ENCODE results near the gene CCBE1. TPM values are rescaled to one million over a fixed set of nuclear protein-coding genes. Genes with fewer than 3 reads are reported as not detected.
"Not testable (repeated sequence)": the region's sequence is repeated elsewhere in the genome, so short reads cannot be mapped to it uniquely, and the experiment has no call there.

The CCBE1 gene
- total RNA-seq, 1 donor from 2014 or later, result 0.67 TPM

DNA sequence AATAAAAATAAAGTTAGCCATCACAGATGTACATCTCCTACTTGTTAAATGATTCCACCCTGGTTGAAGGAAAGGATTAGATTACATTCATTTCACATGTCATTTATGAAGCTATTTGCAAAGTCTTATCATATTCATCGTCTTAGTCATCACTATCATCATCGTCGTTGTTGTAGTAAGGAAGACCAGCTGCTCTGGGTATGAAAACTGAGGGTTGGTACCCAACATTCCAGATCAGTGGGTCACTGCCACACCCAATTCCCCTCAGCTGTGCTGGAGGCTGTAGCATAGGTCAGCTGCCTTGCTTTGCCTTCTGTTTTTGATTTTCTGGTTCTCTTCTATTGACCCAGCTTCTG is 20.9 kb upstream of the CCBE1 start:
- DNase-seq (ENCODE audit: low spot score), result no peak
- no peak for ATAC-seq
- intact Hi-C loops (cut with DNase I), result no loop called here

DNA sequence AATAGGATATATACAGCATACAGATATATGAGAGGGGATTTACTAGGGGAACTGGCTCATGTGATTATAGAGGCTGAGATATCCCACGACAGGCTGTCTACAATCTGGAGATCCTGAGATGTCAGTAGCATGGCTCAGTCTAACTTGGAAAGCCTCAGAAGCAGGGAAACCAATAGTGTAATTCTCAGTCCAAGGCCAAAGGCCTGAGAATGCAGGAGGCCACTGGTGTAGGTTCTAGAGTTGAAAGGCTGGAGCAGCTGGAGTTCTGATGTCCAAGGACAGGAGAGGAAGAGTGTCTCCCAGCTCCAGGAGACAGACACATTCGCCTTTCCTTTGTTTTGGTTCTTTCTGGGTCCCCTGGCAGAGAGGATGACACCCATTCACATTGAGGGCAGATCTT is 20.1 kb upstream of the CCBE1 start:
- intact Hi-C loops (cut with DNase I), result no loop called here
- DNase-seq (ENCODE audit: low spot score), result no peak
- no peak for ATAC-seq

DNA sequence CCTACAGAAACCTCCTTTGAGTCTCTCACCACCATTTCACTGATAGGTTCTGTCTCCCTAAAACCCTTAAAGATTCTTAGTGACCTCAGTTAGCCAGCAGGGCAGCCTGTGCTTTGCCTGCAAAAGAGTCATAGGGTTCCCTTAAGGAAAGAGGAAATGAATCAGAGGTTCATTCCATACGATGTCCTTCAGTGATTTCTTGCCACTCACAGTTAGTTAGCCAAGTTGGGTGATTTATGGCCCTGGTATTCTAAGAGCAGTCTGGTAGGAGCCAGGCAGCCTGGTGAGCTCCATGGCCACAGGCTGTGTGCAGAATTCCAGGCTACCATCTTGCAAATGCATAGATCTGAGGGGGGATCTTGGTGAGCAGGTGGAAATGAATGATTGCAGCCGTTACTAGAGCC is 18.7 kb upstream of the CCBE1 start:
- intact Hi-C loops (cut with DNase I), result no loop called here

DNA sequence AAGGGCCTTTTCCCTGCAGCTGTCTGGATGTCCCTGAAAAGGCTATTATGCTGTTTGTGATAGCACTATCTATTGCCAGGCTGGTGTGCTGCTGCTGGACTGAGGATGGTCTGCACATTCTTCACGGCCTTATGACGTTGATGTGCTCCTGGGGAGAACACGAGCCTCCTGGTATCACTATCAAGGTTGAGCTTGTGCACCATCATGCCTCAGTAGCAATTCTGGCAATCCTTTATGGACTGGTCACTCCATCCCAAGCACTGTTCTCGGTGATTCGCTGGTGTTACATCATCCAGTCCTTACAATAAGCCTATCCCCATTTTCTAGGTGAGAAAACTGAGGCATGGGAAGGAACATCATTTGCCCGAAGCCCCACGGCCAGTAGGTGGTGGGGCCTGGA is 18.2 kb upstream of the CCBE1 start:
- intact Hi-C loops (cut with DNase I), result no loop called here
- ATAC-seq (no peak), DNase-seq (ENCODE audit: low spot score) (no peak)

More for the DNA sequence above, 18.7 kb upstream of the CCBE1 start:
- ATAC-seq, result no peak
- no peak for DNase-seq (ENCODE audit: low spot score)

DNA sequence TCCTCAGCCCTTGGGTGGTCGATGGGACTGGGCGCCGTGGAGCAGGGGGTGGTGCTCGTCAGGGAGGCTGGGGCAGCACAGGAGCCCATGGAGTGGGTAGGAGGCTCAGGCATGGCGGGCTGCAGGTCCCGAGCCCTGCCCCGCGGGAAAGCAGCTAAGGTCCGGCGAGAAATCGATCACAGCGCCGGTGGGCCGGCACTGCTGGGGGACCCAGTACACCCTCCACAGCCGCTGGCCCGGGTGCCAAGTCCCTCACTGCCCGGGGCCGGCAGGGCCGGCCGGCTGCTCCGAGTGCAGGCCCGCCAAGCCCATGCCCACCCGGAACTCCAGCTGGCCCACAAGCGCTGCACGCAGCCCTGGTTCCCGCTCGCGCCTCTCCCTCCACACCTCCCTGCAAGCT is 16.9 kb upstream of the CCBE1 start:
- intact Hi-C loops (cut with DNase I); DNase-seq (ENCODE audit: low spot score); ATAC-seq: not testable (repeated sequence)

DNA sequence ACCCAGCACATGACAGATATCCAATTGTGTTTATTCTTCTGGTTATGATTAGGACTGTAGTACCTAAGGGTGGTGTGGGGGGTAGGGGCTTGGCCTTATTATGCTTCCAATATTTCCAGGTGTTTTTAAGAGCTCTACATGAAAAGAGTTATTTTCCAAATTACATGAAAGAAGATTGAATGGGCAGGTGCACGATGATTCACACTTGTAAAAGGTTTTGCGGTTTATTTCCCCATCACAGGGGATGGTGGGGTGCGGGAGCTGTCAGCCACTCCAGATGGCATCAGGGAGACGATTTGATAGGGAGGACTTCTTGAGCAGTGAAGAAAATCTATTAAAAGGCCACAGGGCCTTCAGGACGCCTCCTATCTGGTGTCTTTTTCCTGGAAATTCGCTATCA is 15.1 kb upstream of the CCBE1 start:
- DNase-seq (ENCODE audit: low spot score) (no peak), ATAC-seq (no peak)
- intact Hi-C loops (cut with DNase I), result no loop called here

DNA sequence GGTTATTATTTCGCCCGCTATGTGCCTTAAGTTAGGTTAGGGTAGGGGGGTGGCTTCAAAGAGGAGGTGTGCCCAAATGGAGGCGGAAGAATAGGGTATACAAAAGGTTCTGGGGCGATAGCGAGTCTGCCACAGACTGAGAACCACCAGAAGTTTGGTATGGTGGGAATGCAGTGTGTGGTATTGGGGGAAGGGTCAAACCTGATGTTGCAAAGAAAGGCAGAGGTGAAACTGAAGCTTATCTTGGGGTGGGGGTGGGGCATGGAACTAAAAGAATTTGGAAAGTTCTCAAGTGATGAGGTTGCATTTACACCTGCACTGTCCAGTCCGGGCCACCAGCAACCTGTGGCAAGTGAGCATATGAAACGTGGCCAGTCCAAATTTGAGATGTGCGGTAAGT is 11.8 kb upstream of the CCBE1 start:
- DNase-seq (ENCODE audit: low spot score), result no peak
- intact Hi-C loops (cut with DNase I), result no loop called here
- ATAC-seq, result no peak

DNA sequence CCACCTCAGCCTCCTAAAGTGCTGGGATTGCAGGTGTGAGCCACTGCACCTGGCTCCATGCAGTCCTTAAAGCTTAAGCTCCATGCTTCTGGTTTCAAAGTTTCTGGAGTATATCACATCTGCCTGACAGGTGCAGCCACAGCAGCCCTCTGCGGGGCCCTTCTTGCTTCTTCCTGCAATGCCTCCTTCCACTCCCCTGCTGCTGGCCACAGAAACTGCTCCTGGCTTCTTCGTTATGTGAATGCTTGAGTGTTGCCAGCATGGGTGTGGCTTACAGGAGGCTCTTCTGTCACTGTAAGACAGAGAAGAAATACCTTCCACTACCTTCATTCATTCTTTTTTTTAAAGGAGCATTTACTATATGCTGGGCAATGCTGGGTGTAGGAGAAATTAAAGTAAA is 10.1 kb upstream of the CCBE1 start:
- DNase-seq (ENCODE audit: low spot score) (no peak), ATAC-seq (no peak)
- intact Hi-C loops (cut with DNase I), result no loop called here

DNA sequence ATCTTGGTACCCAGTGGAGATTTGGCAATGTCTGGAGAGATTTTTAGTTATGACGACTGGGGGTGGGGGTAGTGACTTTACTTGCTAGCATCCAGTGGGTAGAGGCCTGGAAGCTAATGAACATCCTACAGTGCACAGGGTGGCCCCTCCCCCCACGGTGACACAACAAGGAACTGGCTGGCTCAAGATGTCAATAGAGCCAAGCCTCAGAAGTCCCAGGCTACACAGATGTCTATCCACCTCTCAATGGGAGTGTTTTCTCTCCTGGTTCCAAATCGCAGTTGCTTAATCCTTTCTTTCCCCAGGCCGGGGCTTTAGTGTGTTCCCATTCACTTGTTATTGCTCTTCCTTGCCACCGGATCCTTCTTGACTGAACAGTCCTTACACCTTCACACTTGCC is 9.3 kb upstream of the CCBE1 start:
- DNase-seq (ENCODE audit: low spot score), result no peak
- ATAC-seq, result no peak
- intact Hi-C loops (cut with DNase I), result no loop called here

DNA sequence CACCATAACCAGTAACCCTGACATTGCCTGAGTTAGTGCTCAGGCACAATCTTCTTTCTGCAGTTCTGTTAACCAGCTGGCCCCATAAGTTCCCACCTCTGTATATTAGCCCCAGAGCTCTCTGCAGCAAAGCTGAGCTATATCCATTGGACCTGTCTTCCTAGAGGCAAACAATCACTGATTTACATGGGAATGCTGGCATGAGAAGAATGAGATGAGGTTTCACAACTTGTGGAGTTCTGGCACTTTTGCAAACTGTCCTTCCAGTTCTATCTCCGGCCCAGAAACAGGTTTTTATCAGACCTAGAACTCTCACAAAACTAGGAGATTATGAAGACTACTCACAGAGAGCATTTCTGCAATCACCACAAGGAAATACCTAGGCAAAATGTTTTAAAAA is 7.9 kb upstream of the CCBE1 start:
- intact Hi-C loops (cut with DNase I), result no loop called here
- ATAC-seq (no peak), DNase-seq (ENCODE audit: low spot score) (no peak)

DNA sequence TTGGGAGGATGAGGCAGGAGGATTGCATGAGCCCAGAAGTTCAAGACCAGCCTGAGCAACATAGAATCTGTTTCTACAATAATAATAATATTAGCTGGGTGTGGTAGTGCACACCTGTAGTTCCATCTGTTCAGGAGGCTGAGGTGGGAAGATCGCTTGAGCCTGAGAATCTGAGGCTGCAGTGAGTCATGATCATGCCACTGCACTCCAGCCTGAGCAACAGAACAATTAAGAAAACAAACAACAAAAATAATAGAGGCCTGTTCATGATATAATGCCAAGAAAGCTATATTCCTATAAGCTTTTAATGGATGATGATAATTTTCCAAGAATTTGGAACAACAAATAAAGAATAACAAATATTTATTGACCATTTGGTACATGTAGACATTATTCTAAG is 6.9 kb upstream of the CCBE1 start:
- intact Hi-C loops (cut with DNase I), result no loop called here
- ATAC-seq, result no peak
- DNase-seq (ENCODE audit: low spot score), result no peak

DNA sequence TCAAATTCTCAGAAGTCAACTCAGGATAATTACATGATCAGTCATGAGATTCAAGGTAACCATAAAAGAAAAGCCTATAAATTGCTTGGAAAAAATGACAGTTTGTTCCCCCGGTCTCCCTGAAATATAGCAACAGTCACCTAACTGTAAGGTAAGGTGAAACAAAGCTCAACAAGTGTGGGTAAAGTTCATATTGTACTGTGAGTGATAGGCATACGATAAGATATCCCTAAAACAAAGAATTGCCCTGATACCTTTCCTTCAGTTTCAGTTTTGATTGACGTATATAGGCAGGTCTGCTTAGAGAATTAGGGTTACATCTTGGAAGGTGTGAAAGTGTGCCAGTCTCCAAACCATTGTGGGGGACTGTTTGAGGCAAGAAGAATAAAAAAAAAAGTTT is 4.0 kb upstream of the CCBE1 start:
- no peak for ATAC-seq
- no peak for DNase-seq (ENCODE audit: low spot score)
- intact Hi-C loops (cut with DNase I), result no loop called here

DNA sequence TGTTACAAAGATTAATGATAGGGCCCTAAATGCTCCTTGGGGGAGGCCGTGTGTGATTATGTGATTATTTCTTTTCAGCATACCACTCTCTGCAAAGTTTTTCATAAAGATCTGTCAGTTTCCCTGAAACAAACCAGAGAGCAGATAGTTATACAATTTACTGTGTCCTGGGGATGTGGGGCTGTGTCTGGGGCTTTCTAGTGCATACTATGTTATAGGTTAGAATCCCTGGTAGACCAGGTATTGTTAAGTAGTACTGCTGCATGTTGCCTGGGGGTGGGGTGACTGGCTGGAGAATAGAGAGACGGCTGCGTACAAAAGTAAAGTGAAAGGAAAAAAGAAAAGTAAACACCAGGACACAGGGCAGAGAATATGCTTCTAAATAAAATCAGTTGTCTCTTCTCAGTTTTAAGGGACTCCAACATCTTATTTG is 3.3 kb upstream of the CCBE1 start:
- DNase-seq (ENCODE audit: low spot score) (no peak), ATAC-seq (no peak)
- intact Hi-C loops (cut with DNase I), result no loop called here

DNA sequence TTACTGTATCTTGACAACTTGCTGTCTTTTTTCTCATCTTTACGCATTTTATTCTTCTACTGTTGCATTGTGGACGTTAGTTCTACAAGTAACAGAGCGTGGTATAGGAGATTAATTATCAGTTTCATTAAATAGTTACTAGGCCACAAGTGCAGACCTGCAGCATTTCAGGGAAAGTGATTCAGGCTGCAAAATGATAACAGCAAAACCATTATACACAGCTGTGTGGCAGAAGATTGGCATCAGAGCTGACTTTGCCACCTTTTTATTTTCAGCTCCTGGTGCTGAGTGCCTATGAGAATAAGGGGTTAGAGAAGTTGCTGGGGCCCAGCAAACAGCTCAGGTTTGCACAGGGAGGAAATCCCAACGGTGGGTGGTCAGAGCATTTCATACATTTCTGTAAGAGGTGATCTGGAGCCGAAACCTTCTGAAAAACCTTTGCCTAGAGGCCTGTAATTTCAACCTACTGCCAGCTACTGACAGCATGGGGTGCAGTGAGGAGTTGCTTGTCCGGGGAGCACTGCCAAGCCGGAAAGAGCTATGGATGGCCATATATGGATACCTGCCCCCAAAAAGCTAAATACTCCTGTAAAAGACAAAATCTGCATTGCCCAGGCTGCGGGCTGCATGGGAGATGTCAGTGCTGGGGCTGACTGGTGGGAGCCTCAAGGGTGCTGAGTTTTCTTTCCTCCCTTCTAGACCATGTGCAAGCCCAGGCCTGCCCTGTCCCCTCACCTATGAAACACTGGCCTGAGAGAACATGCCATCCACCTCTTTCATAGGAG is 2.7 kb upstream of the CCBE1 start:
- intact Hi-C loops (cut with DNase I), result no loop called here
- ATAC-seq (no peak), DNase-seq (ENCODE audit: low spot score) (no peak)

DNA sequence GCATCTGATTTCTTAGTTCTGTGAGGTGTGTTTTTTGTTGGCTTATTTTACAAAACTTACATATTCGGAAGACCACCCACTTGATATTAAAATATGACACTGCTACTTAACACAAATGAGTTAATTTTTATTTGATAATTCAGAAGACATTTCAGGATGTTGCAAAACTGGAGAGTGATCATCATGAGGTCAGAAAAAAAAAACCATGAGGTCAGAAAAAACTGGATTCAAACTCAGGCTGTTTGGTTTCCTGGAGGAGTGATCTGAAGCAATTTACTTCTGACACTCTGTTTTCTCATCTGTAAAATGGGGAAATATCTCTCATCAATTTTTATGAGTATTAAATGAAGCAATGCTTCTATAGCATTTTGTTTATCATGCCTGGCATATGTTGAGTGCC is 1.8 kb upstream of the CCBE1 start:
- no peak for DNase-seq (ENCODE audit: low spot score)
- intact Hi-C loops (cut with DNase I), result no loop called here
- ATAC-seq, result no peak

DNA sequence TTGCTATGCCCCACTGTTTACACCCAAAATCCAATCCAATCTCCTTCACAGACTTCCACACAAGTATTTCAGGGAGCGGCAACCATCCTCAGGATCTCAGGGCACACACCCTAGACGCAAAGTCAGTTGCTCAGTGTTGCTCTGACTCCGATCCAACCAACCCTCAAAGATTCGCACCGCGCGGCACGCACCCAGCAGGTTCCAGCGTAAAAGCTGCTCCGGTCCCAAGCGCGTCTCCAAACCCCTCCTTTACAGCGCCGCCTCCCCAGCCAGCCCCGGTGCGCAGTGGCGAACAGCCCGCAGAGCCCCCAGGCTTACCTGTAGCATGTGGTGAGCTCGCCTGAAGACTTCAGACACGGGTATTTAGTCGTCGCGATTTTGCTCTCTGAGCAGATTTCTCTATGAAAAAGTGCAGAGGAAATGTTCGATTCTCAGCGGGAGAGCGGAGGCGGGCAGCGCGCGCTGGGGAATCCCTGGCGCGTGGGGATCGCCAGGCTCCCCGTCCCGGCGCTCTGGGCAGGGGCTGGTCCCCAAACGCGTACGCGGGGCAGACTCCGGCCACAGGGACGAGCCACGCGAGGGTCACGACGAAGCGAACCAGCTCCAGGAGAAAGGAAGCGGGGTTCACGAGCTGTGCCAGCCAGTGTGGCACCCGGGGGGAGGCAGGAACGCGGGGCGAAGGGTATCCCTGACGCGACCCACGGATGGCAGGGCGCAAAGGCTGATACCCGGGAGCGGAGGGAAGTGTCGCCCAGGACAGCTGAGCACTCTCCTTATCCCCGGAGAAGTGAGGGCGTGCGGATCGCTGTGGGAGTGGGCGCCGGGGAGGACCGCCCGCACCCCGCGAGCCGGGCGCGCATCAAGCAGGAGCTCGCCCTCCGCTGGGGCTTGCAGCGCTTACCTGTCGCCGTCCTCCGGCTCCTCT is 650 bp downstream of the CCBE1 start:
- intact Hi-C loops (cut with DNase I), result no loop called here
- ATAC-seq (peak; percentile 46), DNase-seq (ENCODE audit: low spot score) (no peak)

DNA sequence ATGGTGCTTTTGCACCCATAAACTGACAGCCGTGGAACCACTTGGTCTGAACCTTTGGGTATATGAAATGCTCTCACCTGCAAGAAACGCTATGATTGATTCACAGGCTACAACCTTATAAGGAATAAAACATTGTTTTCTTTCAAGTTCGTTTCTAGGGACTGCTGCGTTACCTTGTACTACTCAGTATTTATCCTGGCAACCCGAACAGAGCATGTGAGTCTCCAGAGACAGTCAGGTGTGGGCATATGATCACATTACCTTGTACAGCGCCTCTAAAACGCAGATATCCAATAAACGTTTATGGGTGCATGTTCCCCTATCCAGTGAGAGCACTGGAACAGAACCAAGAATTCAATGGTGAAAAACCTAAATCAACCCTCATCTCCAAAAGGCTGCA is 1.7 kb downstream of the CCBE1 start:
- DNase-seq (ENCODE audit: low spot score), result no peak
- intact Hi-C loops (cut with DNase I), result no loop called here
- ATAC-seq, result no peak

DNA sequence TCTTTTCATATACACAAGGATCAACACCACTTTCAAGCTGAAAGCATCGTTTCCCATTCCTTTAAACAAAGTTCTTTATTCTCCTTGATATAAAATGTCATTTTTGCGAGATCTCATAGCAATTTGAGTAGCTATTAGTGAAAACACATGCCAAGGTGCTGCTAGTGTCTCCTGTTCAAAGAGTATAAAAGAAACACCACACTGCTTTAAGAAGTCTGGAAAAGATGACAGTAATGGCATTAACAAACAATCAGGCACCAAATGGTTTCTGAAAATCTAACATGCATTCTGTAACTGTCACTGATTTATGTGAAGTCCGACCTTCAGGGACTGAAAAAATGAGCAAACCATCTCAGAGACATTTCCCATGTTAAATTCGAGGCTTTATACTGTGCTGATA is 2.4 kb downstream of the CCBE1 start:
- no peak for DNase-seq (ENCODE audit: low spot score)
- ATAC-seq, result no peak
- intact Hi-C loops (cut with DNase I), result no loop called here

DNA sequence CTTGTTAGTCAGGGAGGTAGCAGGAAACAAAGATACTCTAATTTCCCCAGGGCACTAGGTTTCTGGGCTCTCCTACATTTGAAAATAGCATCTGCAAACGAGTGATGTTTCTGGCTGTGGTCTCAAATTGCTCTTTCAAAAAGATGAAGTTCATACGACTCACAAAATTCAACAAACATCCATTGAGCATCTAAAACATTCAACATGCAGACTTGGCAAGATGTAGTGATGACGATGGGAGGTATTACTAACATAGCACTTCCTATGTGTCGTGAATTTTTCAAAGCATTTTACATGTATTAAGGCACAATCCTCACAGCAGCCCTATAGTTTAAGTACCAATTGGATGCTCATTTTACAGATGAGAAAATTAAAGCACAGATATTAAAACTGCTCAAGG is 5.2 kb downstream of the CCBE1 start:
- ATAC-seq (no peak), DNase-seq (ENCODE audit: low spot score) (no peak)
- intact Hi-C loops (cut with DNase I), result no loop called here

DNA sequence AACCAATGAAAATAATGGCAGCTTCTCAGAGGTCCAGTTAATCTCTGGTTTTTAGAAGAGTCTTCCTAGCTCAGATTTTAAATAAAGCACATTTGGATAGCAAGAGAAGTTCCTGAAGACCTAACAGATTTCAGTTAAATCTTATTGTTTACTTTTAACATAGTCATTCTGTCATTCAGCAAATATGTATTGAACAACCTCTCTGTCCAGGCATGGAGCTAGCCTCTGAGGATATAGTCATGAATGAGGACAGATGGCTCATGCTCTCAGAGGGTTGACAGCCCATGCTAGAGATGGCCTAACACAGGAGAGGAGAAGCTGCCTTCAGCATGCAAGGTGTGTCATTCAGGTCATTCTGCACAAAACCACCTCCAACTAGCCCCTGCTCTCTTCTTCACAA is 6.2 kb downstream of the CCBE1 start:
- ATAC-seq (no peak), DNase-seq (ENCODE audit: low spot score) (no peak)
- intact Hi-C loops (cut with DNase I), result no loop called here

Data from sciatic nerve (tissue), 2 donors.